C4-2B (cell line): ENCODE results near the gene SMIM20.

Experiments used
- ZFX ChIP-seq: fragments of 450-650 bp; IDR thresholded peaks from 2 replicates; pipeline ENCODE4 v1.6.1; 2017
- TF ChIP-seq, protein P1 (sequence below): fragments of 450-650 bp; conservative IDR thresholded peaks from 2 replicates; pipeline ENCODE4 v1.5.1; 2017; ENCODE audit warnings: mild to moderate bottlenecking

DNA sequence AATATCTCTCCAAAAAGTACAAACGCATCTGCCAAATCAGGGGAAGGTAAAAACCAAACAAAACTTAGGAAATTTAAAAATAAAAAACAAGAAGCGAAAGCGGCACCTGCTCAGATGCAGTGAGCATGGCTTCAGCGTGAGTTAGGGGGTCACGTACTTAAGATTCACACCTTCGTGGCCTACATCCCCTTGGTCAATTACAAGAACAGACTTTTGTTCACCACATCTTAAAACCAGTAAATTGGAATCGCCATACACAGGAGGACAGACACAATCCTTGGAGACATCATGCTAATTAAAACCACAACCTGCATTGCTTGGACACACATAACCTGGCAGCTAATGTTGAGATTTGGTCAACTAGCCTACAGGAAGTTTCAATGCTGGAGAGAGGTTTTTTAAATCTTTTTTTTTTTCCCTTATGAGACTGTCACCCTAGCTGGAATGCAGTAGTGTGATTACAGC is 38.7 kb upstream of the SMIM20 start:
- TF ChIP-seq, protein P1, sequence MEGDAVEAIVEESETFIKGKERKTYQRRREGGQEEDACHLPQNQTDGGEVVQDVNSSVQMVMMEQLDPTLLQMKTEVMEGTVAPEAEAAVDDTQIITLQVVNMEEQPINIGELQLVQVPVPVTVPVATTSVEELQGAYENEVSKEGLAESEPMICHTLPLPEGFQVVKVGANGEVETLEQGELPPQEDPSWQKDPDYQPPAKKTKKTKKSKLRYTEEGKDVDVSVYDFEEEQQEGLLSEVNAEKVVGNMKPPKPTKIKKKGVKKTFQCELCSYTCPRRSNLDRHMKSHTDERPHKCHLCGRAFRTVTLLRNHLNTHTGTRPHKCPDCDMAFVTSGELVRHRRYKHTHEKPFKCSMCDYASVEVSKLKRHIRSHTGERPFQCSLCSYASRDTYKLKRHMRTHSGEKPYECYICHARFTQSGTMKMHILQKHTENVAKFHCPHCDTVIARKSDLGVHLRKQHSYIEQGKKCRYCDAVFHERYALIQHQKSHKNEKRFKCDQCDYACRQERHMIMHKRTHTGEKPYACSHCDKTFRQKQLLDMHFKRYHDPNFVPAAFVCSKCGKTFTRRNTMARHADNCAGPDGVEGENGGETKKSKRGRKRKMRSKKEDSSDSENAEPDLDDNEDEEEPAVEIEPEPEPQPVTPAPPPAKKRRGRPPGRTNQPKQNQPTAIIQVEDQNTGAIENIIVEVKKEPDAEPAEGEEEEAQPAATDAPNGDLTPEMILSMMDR: no peak
- no peak for TF ChIP-seq ZFX
